B cell (primary cell): Measurements from ENCODE around the gene RBMS3. TPM values are rescaled to one million over a fixed set of nuclear protein-coding genes. Genes with fewer than 3 reads are reported as not detected.

Experiments used
- ATAC-seq: fragments of 200-7000 bp; cut with Tn5 transposase; one replicate; pipeline ENCODE4 v1.10.0; 2021; ENCODE audit warnings: low read depth, mild to moderate bottlenecking, moderate number of reproducible peaks, moderate library complexity
- CTCF ChIA-PET: fragments of 350-600 bp; sonication (Branson Sonifier 250); formaldehyde crosslinking; loops from one replicate; lab custom pipeline; 2021; ENCODE audit warnings: antibody characterized with exemption, inconsistent platforms; lab: Charles Lee
- POLR2A ChIA-PET: fragments of 350-600 bp; sonication (Branson Sonifier 250); formaldehyde crosslinking; loops from one replicate; lab custom pipeline; 2021; ENCODE audit warnings: antibody characterized with exemption; lab: Charles Lee
- DNase-seq: peaks from one replicate; pipeline ENCODE4 v3.0.0; 2013
- H2AFZ ChIP-seq: 2 replicates; pipeline ENCODE4 v1.6.1; 2012; ENCODE audit warnings: mild to moderate bottlenecking, low read depth, low read length; ENCODE audit not compliant: insufficient read depth, poor library complexity, severe bottlenecking
- H3K27ac ChIP-seq, 2 donors: 1 replicate in 1 of 2; 2 replicates in 1 of 2; pipeline ENCODE4 v1.5.1; 2012 to 2013; ENCODE audit warnings: low read length in 2 of 2, mild to moderate bottlenecking in 2 of 2, moderate library complexity in 1 of 2
- H3K27me3 ChIP-seq, 4 experiments: fragments of 200-600 bp in 1 of 4; sonication (generic) in 1 of 4; replicated peaks in 1 of 4; 1 replicate in 2 of 4; 2 replicates in 2 of 4; pipeline versions ENCODE4 v1.6.1 to v1.7.0; 2013 to 2016; ENCODE audit warnings: low read length in 3 of 4, mild to moderate bottlenecking in 2 of 4, mixed read lengths in 1 of 4, moderate library complexity in 1 of 4; ENCODE audit not compliant: insufficient read depth in 4 of 4, control insufficient read depth in 3 of 4; ENCODE audit errors: control extremely low read depth in 1 of 4
- H3K36me3 ChIP-seq, 2 experiments: replicated peaks in 1 of 2; 1 replicate in 1 of 2; 2 replicates in 1 of 2; pipeline versions ENCODE4 v1.6.1 to v1.7.1; 2013; ENCODE audit warnings: low read length in 1 of 2; ENCODE audit not compliant: insufficient read depth in 2 of 2, control insufficient read depth in 1 of 2; ENCODE audit errors: control extremely low read depth in 1 of 2, extremely low read depth in 1 of 2
- H3K4me1 ChIP-seq, 2 donors: fragments of 200-600 bp in 1 of 2; sonication (generic) in 1 of 2; 1 replicate in 1 of 2; 2 replicates in 1 of 2; pipeline versions ENCODE4 v1.5.1 to v1.6.1; 2013 to 2017; ENCODE audit warnings: low read length in 2 of 2; ENCODE audit not compliant: control insufficient read depth in 2 of 2, insufficient read depth in 2 of 2
- H3K4me2 ChIP-seq: replicated peaks from 2 replicates; pipeline ENCODE3; 2012; ENCODE audit warnings: mild to moderate bottlenecking, low read depth, low read length; ENCODE audit not compliant: poor library complexity, severe bottlenecking
- H3K4me3 ChIP-seq, 5 experiments: fragments of 200-600 bp in 1 of 5; sonication (generic) in 1 of 5; 1 replicate in 3 of 5; 2 replicates in 2 of 5; pipeline versions ENCODE4 v1.5.1 to v1.7.0; 2011 to 2016; ENCODE audit warnings: low read length in 4 of 5, mild to moderate bottlenecking in 4 of 5, low read depth in 2 of 5, control low read depth in 1 of 5, moderate library complexity in 1 of 5; ENCODE audit not compliant: insufficient read depth in 1 of 5; ENCODE audit errors: control extremely low read depth in 1 of 5, extremely low read depth in 1 of 5
- H3K79me2 ChIP-seq: fragments of 200-600 bp; sonication (generic); one replicate; pipeline ENCODE4 v1.6.0; 2016; ENCODE audit warnings: low read length; ENCODE audit not compliant: control insufficient read depth, insufficient read depth
- H3K9ac ChIP-seq: fragments of 200-600 bp; sonication (generic); 2 replicates; pipeline ENCODE4 v1.6.1; 2017; ENCODE audit warnings: mild to moderate bottlenecking, low read length, moderate library complexity
- H3K9me3 ChIP-seq, 3 donors: one replicate each; pipeline versions ENCODE4 v1.6.1 to v1.7.1; 2013; ENCODE audit warnings: low read length in 2 of 3; ENCODE audit not compliant: control insufficient read depth in 2 of 3, insufficient read depth in 1 of 3; ENCODE audit errors: control extremely low read depth in 1 of 3
- H4K20me1 ChIP-seq: 2 replicates; pipeline ENCODE4 v1.6.0; 2012; ENCODE audit warnings: mild to moderate bottlenecking, low read length; ENCODE audit not compliant: insufficient read depth, control insufficient read depth, poor library complexity, severe bottlenecking
- H3K27ac Mint-ChIP-seq: one replicate; pipeline ENCODE4 v1.8.0; 2021; ENCODE audit warnings: mixed read lengths
- H3K27me3 Mint-ChIP-seq: one replicate; pipeline ENCODE4 v1.8.0; 2021; ENCODE audit warnings: mixed read lengths
- H3K4me1 Mint-ChIP-seq: one replicate; pipeline ENCODE4 v1.8.0; 2021; ENCODE audit warnings: mixed read lengths
- H3K4me3 Mint-ChIP-seq: one replicate; pipeline ENCODE4 v1.8.0; 2021; ENCODE audit warnings: mixed read lengths
- H3K9me3 Mint-ChIP-seq: one replicate; pipeline ENCODE4 v1.8.0; 2022; ENCODE audit warnings: mixed read lengths; ENCODE audit not compliant: insufficient read depth
- CTCF ChIP-seq: fragments of 200-600 bp; IDR thresholded peaks from one replicate; pipeline ENCODE4 v1.8.0; 2022; ENCODE audit warnings: antibody characterized with exemption, mild to moderate bottlenecking
- EZH2 ChIP-seq: IDR thresholded peaks from 2 replicates; pipeline ENCODE4 v1.6.1; 2012; ENCODE audit warnings: borderline replicate concordance, low read depth, mild to moderate bottlenecking, moderate library complexity, low read length; ENCODE audit not compliant: insufficient read depth, poor library complexity, severe bottlenecking
- WGBS: methylation state at CpG from one replicate; pipeline ENCODE4 v1.1.5; 2013; ENCODE audit warnings: missing lambda C conversion rate; ENCODE audit not compliant: insufficient coverage; 5-methylcytosine and 5-hydroxymethylcytosine counted together
- intact Hi-C: fragments of 100-400 bp; cut with micrococcal nuclease; formaldehyde crosslinking; loops from one replicate; pipeline ENCODE4 v1.10.0; 2022
- polyA plus RNA-seq: library from polyadenylated mRNA; depleted of rRNA; stranded (reverse); fragments of >200 nt; gene quantifications from 2 replicates; pipeline ENCODE4 v1.2.3, GENCODE V29; 2012
- total RNA-seq, 2 donors: library from RNA; stranded (reverse); fragments of 120-200 nt in 1 of 2; gene quantifications; 1 replicate in 1 of 2; 2 replicates in 1 of 2; pipeline versions ENCODE4 v1.2.3 to v1.2.4, GENCODE V29; 2013 to 2022

Gene RBMS3
- total and polyA plus RNA-seq, 2 donors (not counting 1 experiment from before 2014, with no cell fraction given): not detected

GRCh38 chr3:29889215-29889614 is 608.3 kb downstream of the RBMS3 start:
- CTCF ChIA-PET: no interaction called here

GRCh38 chr3:29890801-29891200 is 609.9 kb downstream of the RBMS3 start:
- H3K9me3 ChIP-seq: peaks cover 0 to 2% (median 0%) of the 10 kb centered on the region in 3 donors
- intact Hi-C loops: no loop called here
- H3K27ac ChIP-seq: no peak overlapping the region
- H4K20me1 ChIP-seq: no peaks in the 10 kb centered on the region
- Mint-ChIP-seq H3K4me3 (no peak overlapping the region), H3K27ac (no peak overlapping the region), H3K4me1 (no peaks in the 10 kb centered on the region), H3K9me3 (no peaks in the 10 kb centered on the region), H3K27me3 (no peaks in the 10 kb centered on the region)
- TF ChIP-seq CTCF (no peak), EZH2 (no peak)
- no peak overlapping the region for H2AFZ ChIP-seq
- H3K27me3 ChIP-seq: no peaks in the 10 kb centered on the region
- no peaks in the 10 kb centered on the region for H3K36me3 ChIP-seq
- POLR2A ChIA-PET: no interaction called here
- no peaks in the 10 kb centered on the region for H3K4me1 ChIP-seq
- no peak overlapping the region for H3K4me3 ChIP-seq
- DNase-seq: no peak
- CTCF ChIA-PET: no interaction called here
- ATAC-seq: no peak
- H3K9ac ChIP-seq: no peak overlapping the region
- no peak overlapping the region for H3K4me2 ChIP-seq
- WGBS: no CpG with 5 or more reads among the region's 5 CpGs
- H3K79me2 ChIP-seq: no peaks in the 10 kb centered on the region

More at GRCh38 chr3:29889215-29889614, 608.3 kb downstream of the RBMS3 start:
- H3K4me1 ChIP-seq: no peaks in the 10 kb centered on the region
- H3K27me3 ChIP-seq: no peaks in the 10 kb centered on the region
- H3K4me2 ChIP-seq: no peak overlapping the region
- no peaks in the 10 kb centered on the region for H4K20me1 ChIP-seq
- no peak overlapping the region for H2AFZ ChIP-seq
- Mint-ChIP-seq H3K4me3 (no peak overlapping the region), H3K27me3 (no peaks in the 10 kb centered on the region), H3K4me1 (no peaks in the 10 kb centered on the region), H3K9me3 (no peaks in the 10 kb centered on the region), H3K27ac (no peak overlapping the region)
- no peak overlapping the region for H3K4me3 ChIP-seq
- no peak overlapping the region for H3K27ac ChIP-seq
- ATAC-seq: no peak
- POLR2A ChIA-PET: no interaction called here
- no peak overlapping the region for H3K9ac ChIP-seq
- no peaks in the 10 kb centered on the region for H3K36me3 ChIP-seq
- H3K79me2 ChIP-seq: no peaks in the 10 kb centered on the region
- no peak for TF ChIP-seq EZH2
- TF ChIP-seq CTCF: no peak
- no peaks in the 10 kb centered on the region for H3K9me3 ChIP-seq
- intact Hi-C loops: no loop called here
- no CpG with 5 or more reads among the region's 1 CpG for WGBS
- no peak for DNase-seq
